ENCODE results near the gene USP24. TPM values are rescaled to one million over a fixed set of nuclear protein-coding genes. Genes with fewer than 3 reads are reported as not detected.
"Not testable (repeated sequence)": the region's sequence is repeated elsewhere in the genome, so short reads cannot be mapped to it uniquely, and the experiment has no call there.

Gene USP24
- total RNA-seq, 4 donors from 2014 or later = 42.7 to 77.1 (median 64.8) TPM

DNA sequence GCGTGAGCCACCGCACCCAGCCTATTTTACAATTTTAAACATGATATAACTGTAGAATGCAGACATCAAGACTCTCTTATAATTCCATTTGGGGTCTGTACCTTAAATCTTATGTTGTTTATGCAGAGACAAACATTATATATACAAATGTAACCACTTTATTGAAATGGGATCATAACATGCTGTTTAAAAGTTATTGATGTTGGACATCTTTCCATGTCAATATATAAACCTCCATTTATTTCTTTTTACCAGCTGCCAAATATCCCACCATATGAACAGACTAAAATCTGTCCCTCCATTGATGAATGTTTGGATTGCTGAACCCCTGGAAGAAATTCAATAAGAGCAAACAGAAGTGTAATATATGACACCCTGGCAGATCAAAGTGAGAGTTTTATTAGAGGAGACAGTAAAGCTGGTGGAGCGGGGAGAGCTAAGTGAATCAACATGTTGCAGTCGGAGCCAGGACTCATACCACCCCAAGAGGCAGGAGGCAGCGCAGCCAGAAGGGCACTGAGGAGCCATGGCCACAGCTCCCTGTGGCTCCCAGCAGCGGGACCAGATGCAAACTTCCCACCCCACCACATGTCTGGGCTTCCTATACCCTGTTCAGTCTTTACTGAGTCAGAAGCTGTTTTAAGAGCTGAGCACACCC is 180.6 kb downstream of the USP24 start:
- TF ChIP-seq CTCF (IDR thresholded peaks at IDR 0.05) = no peak
- ATAC-seq (ENCODE audit: low FRiP score) = no peak
- no peak for DNase-seq (ENCODE audit: low spot score)

GRCh38 chr1:55033265-55033614 is 181.9 kb downstream of the USP24 start:
- DNase-seq (ENCODE audit: low spot score) (no peak), ATAC-seq (ENCODE audit: low FRiP score) (no peak)
- no peak for TF ChIP-seq CTCF (IDR thresholded peaks at IDR 0.05)

- DNase-seq (ENCODE audit: low spot score); ATAC-seq (ENCODE audit: low FRiP score): not testable (repeated sequence)
These were observed 184.1 kb downstream of the USP24 start for GRCh38 chr1:55031098-55031497.

- not testable (repeated sequence) for ATAC-seq (ENCODE audit: low FRiP score); DNase-seq (ENCODE audit: low spot score)
These were observed 188.5 kb downstream of the USP24 start for GRCh38 chr1:55026682-55027081.

DNA sequence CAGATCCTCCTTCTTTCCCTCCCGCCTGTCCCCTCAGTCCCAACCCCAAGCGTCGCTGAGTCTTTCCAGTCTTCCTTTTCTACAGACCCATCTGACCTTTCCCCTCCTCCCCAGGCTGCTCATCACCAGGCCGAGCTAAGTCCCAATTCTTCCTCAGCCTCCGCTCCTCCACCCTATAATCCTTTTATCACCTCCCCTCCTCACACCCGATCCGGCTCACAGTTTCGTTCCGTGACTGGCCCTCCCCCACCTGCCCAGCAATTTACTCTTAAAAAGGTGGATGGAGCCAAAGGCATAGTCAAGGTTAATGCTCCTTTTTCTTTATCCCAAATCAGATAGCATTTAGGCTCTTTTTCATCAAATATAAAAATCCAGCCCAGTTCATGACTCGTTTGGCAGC is 191.0 kb downstream of the USP24 start:
- ATAC-seq (ENCODE audit: low FRiP score); DNase-seq (ENCODE audit: low spot score): not testable (repeated sequence)

- peak in 1 of 3 donors; percentile 49 for TF ChIP-seq CTCF (IDR thresholded peaks at IDR 0.05)
- ATAC-seq (ENCODE audit: low FRiP score) (peak; percentile 99), DNase-seq (ENCODE audit: low spot score) (peak; percentile 76)
These were observed 193.1 kb downstream of the USP24 start for GRCh38 chr1:55021942-55022546.

DNA sequence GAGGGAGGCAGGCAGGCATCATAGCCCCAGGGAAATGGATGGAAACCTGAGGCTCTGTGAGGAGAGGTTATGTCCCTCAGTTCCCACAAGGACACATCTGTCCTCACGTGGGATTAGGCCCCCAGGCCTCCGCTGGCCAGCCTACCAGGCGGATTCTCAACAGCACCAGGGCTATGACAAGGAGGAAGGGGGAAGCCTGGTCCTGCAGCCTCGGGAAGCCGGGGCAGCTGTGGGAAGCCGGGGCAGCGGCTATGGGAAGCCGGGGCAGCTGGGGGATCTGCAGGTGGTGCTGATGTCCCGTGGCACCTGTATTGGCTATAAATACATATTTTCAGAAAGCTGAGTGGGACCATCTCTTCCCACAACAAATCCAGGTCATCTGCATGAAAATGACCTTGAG is 196.8 kb downstream of the USP24 start:
- no peak for TF ChIP-seq CTCF (IDR thresholded peaks at IDR 0.05)
- no peak for DNase-seq (ENCODE audit: low spot score)
- ATAC-seq (ENCODE audit: low FRiP score) = no peak

Small RNA genes lying within 50 kb of the gene (small RNA-seq; reads per million reads assigned to genes)
- not detected for gene MIR4422

Other genes starting within 250 kb of the USP24 start
- gene TMEM61, start 234.7 kb downstream of the USP24 start, total RNA-seq = not detected
- gene BSND, start 216.4 kb downstream of the USP24 start, total RNA-seq = not detected
- under 1 TPM; 0.56 to 0.95 (median 0.80) TPM for gene PCSK9, start 175.8 kb downstream of the USP24 start, total RNA-seq

Measured in omental fat pad (tissue), 4 donors.